Spleen (tissue), 11 donors: Measurements from ENCODE around the gene CDK10. TPM values are rescaled to one million over a fixed set of nuclear protein-coding genes. Genes with fewer than 3 reads are reported as not detected.
"Not testable (repeated sequence)": the region's sequence is repeated elsewhere in the genome, so short reads cannot be mapped to it uniquely, and the experiment has no call there.

ENCODE experiments used
- DNase-seq: peaks from one replicate; pipeline ENCODE4 v3.0.0-alpha.2; 2020
- H3K27ac ChIP-seq, 8 donors: fragments of 200-600 bp; sonication (generic) in 7 of 8; 1 replicate in 4 of 8; 2 replicates in 4 of 8; pipeline versions ENCODE4 v1.5.0 to v1.8.0; 2016 to 2021; ENCODE audit warnings: inconsistent platforms in 4 of 8, mild to moderate bottlenecking in 4 of 8, moderate library complexity in 1 of 8
- H3K27me3 ChIP-seq, 7 donors: fragments of 200-600 bp; sonication (generic) in 6 of 7; replicated peaks in 1 of 7; 1 replicate in 4 of 7; 2 replicates in 3 of 7; pipeline versions ENCODE4 v1.5.0 to v1.8.0; 2016 to 2021; ENCODE audit warnings: inconsistent platforms in 3 of 7, mild to moderate bottlenecking in 1 of 7
- H3K36me3 ChIP-seq, 6 donors: fragments of 200-600 bp; sonication (generic) in 5 of 6; 1 replicate in 4 of 6; 2 replicates in 2 of 6; pipeline versions ENCODE4 v1.5.0 to v1.8.0; 2016 to 2021; ENCODE audit warnings: inconsistent platforms in 2 of 6
- H3K4me1 ChIP-seq, 6 donors: fragments of 200-600 bp; sonication (generic) in 5 of 6; 1 replicate in 3 of 6; 2 replicates in 3 of 6; pipeline versions ENCODE4 v1.5.0 to v1.8.0; 2016 to 2021; ENCODE audit warnings: inconsistent platforms in 3 of 6
- H3K4me3 ChIP-seq, 8 donors: fragments of 200-600 bp; sonication (generic) in 7 of 8; 1 replicate in 4 of 8; 2 replicates in 4 of 8; pipeline versions ENCODE4 v1.5.0 to v1.8.0; 2016 to 2021; ENCODE audit warnings: inconsistent platforms in 4 of 8, mild to moderate bottlenecking in 4 of 8, moderate library complexity in 2 of 8
- H3K9me3 ChIP-seq, 8 donors: fragments of 200-600 bp; sonication (generic) in 7 of 8; 1 replicate in 4 of 8; 2 replicates in 4 of 8; pipeline versions ENCODE4 v1.5.0 to v1.8.0; 2016 to 2021; ENCODE audit warnings: inconsistent platforms in 4 of 8
- CTCF ChIP-seq, 11 experiments: fragments of 200-600 bp in 7 of 11; fragments of 450-650 bp in 4 of 11; sonication (generic) in 4 of 11; IDR thresholded peaks in 8 of 11; conservative IDR thresholded peaks in 3 of 11; 1 replicate in 7 of 11; 2 replicates in 4 of 11; pipeline versions ENCODE4 v1.4.0 to v1.8.0; 2016 to 2021; ENCODE audit warnings: antibody characterized with exemption in 11 of 11, inconsistent platforms in 4 of 11, mild to moderate bottlenecking in 1 of 11
- POLR2A ChIP-seq, 3 donors: fragments of 450-650 bp; IDR thresholded peaks; one replicate each; pipeline ENCODE4 v1.5.1; 2017; ENCODE audit warnings: antibody characterized with exemption in 3 of 3, mild to moderate bottlenecking in 1 of 3
- POLR2AphosphoS5 ChIP-seq, 3 donors: sonication (generic); formaldehyde crosslinking; IDR thresholded peaks; one replicate each; pipeline ENCODE4 v1.5.1; 2017; ENCODE audit warnings: antibody characterized with exemption in 3 of 3
- WGBS, 5 donors: extraction: QIAGEN DNeasy Blood & Tissue Kit in 3 of 5; methylation state at CpG; one replicate each; pipeline versions ENCODE4 v1.1.5 to v1.1.7; 2013 to 2018; 5-methylcytosine and 5-hydroxymethylcytosine counted together
- intact Hi-C: fragments of 100-400 bp; cut with DNase I; formaldehyde crosslinking; loops from one replicate; pipeline ENCODE4 v1.15.0; 2023; ENCODE audit warnings: low total_unique reads
- polyA plus RNA-seq, 3 donors: library from polyadenylated mRNA; stranded (reverse); fragments of 200-250 nt; gene quantifications; one replicate each; pipeline ENCODE4 v1.2.1, GENCODE V29; 2013
- total RNA-seq, 7 donors: library from RNA; depleted of rRNA in 3 of 7; stranded (reverse); fragments of >200 nt in 3 of 7; fragmentation: NEBNext Ultra II Directional in 4 of 7; extraction: Animal tissue kit (Norgen Biotek cat#: 25700) in 4 of 7; gene quantifications; one replicate each; pipeline versions ENCODE4 v1.1.0 to v1.2.1, GENCODE V29; 2016 to 2021
- donor health status: healthy with polysubstance abuse.
- donor health status: DM: no; HTN: no; CAD: no; lungs with moderate emphysema.
- donor health status: DM: no; HTN: no; CAD: no.
- donor health status: Bipolar disorder and iron deficiency.
- donor health status: healthy.
- donor health status: DM: no; HTN: no; CAD: no.
- donor health status: DM: yes; HTN: yes; CAD: no.

CDK10 gene
- total and polyA plus RNA-seq, 10 donors, result 47.6 to 201 (median 78.6) TPM

DNA sequence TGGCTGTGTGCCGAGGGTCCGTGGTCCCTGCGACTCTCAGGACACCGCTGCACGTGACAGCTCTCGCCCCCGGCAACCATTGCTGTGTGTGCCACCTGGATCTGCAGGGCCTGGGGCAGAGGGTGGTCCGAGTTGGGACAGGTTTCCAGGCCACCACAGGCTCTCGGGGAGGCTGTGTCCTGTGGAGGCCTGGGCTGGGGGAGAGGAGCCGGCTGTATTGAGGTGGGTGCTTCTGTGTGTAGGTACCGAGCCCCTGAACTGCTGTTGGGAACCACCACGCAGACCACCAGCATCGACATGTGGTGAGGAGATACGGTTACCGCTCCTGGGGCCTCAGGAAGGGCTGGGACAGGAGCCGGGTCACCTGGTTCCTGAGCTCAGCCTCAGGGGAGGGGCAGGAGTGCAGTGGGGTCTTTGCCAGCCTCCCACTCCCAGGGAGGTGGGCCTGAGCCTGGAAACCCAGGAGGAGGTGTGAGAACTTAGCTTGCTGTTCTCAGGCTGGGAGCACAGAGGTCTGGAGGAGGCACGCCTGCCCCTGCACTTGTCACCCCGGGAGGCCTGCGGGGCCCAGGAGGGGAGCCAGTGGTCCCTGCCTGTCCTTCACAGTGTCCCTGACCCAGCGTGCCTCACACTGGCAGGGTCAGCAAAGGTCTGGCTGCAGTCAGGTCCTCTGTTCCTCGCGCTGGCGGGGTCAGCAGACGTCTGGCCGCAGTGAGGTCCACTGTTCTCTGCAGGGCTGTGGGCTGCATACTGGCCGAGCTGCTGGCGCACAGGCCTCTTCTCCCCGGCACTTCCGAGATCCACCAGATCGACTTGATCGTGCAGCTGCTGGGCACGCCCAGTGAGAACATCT, 7.7 kb downstream of the CDK10 start:
- Histone ChIP-seq H3K4me3 (no peak overlapping the region), H3K27me3 (no peaks in the 10 kb centered on the region), H3K9me3 (no peaks in the 10 kb centered on the region), H3K4me1 (peaks cover 0 to 36% (median 15%) of the 10 kb centered on the region in 6 donors), H3K27ac (no peak overlapping the region), H3K36me3 (peaks cover 0 to 90% (median 63%) of the 10 kb centered on the region in 6 donors)
- 84 to 91% (median 89%) methylated on average over 24 to 32 of the region's 32 CpGs for WGBS, 5 donors
- intact Hi-C loops, result no loop called here
- peak; percentile 74 for DNase-seq
- TF ChIP-seq POLR2A (IDR thresholded peaks at IDR 0.05) (no peak), POLR2AphosphoS5 (IDR thresholded peaks at IDR 0.05) (peak in 1 of 3 donors; percentile 46), CTCF (IDR thresholded peaks at IDR 0.05 in 8 of 11, conservative IDR thresholded peaks at IDR 0.05 in 3 of 11) (no peak)

DNA sequence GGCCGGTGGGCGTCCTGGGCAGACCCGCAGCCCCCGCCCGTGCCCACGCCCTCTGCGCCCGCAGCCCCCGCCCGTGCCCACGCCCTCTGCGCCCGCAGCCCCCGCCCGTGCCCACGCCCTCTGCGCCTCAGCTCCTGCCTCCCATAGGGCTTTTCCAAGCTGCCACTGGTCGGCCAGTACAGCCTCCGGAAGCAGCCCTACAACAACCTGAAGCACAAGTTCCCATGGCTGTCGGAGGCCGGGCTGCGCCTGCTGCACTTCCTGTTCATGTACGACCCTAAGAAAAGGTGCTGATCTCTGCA, 8.2 kb downstream of the CDK10 start:
- H3K27me3 ChIP-seq, intact Hi-C loops: not testable (repeated sequence)
- 89 to 97% (median 91%) methylated on average over 9 to 23 of the region's 23 CpGs for WGBS, 5 donors

GRCh38 chr16:89695086-89695874, 8.8 kb downstream of the CDK10 start:
- TF ChIP-seq CTCF (IDR thresholded peaks at IDR 0.05 in 8 of 11, conservative IDR thresholded peaks at IDR 0.05 in 3 of 11) (no peak), POLR2AphosphoS5 (IDR thresholded peaks at IDR 0.05) (peak in 1 of 3 donors; percentile 14), POLR2A (IDR thresholded peaks at IDR 0.05) (no peak)
- Histone ChIP-seq H3K27ac (no peak overlapping the region), H3K4me3 (no peak overlapping the region), H3K36me3 (peaks cover 0 to 79% (median 60%) of the 10 kb centered on the region in 6 donors), H3K4me1 (peaks cover 7 to 47% (median 24%) of the 10 kb centered on the region in 6 donors), H3K27me3 (no peaks in the 10 kb centered on the region), H3K9me3 (no peaks in the 10 kb centered on the region)
- WGBS, 5 donors, result 86 to 94% (median 92%) methylated on average over 23 to 31 of the region's 31 CpGs
- peak; percentile 76 for DNase-seq
- intact Hi-C loops, result no loop called here

More for the DNA sequence above, 8.2 kb downstream of the CDK10 start:
- not testable (repeated sequence) for H3K4me3 ChIP-seq, H3K9me3 ChIP-seq, H3K27ac ChIP-seq, DNase-seq
- Histone ChIP-seq H3K4me1 (peaks cover 1 to 41% (median 18%) of the 10 kb centered on the region in 6 donors), H3K36me3 (peaks cover 0 to 85% (median 63%) of the 10 kb centered on the region in 6 donors)

DNA sequence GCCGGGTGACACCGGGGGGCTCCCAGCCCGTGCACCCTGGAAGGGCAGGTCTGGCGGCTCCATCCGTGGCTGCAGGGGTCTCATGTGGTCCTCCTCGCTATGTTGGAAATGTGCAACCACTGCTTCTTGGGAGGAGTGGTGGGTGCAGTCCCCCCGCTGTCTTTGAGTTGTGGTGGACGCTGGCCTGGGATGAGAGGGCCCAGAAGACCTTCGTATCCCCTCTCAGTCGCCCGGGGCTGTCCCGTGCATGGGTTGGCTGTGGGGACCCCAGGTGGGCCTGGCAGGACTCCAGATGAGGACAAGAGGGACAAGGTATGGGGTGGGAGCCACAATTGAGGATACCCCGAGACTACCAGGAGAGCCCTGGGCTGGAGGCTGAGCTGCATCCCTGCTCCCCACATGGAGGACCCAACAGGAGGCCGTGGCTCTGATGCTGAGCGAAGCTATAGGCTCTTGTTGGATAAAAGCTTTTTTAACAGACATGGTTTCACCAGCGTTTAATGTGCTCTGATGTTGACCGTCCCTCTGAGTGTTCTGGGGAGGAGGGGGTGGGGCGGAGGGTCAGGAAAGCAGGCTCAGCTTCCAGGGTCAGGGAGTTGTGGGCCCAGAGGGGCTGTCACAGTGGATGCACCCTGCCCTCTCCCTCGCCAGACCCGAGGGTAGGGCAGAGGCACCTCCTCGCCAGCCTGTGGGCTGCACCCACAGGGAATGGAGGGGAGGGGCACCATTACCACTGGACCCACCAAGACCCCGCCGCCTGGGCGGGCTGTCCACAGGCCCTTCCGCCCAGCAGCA, 9.6 kb downstream of the CDK10 start:
- intact Hi-C loops, result no loop called here
- Histone ChIP-seq H3K27ac (peak overlapping the region in 2 of 8 donors; percentile 26 to 54), H3K4me3 (no peak overlapping the region), H3K27me3 (no peaks in the 10 kb centered on the region), H3K9me3 (no peaks in the 10 kb centered on the region), H3K36me3 (peaks cover 0 to 71% (median 54%) of the 10 kb centered on the region in 6 donors), H3K4me1 (peaks cover 13 to 55% (median 31%) of the 10 kb centered on the region in 6 donors)
- TF ChIP-seq CTCF (IDR thresholded peaks at IDR 0.05 in 8 of 11, conservative IDR thresholded peaks at IDR 0.05 in 3 of 11) (no peak), POLR2AphosphoS5 (IDR thresholded peaks at IDR 0.05) (no peak), POLR2A (IDR thresholded peaks at IDR 0.05) (no peak)
- peak; percentile 71 for DNase-seq
- WGBS, 5 donors, result 77 to 91% (median 81%) methylated on average over 9 to 25 of the region's 25 CpGs
